DND-41 (cell line): Measurements from ENCODE around the gene CARS1.

Source experiments
- ATAC-seq: fragments of 200-7000 bp; cut with Tn5 transposase; 3 replicates; pipeline ENCODE4 v1.9.1; 2021; ENCODE audit warnings: low read depth; ENCODE audit not compliant: insufficient read depth
- DNase-seq: peaks from one replicate; pipeline ENCODE4 v3.0.0-alpha.2; 2020
- H2AFZ ChIP-seq: 2 replicates; pipeline ENCODE4 v1.6.0; 2012; ENCODE audit warnings: low read depth, low read length
- H3K27ac ChIP-seq: 2 replicates; pipeline ENCODE4 v1.5.1; 2012; ENCODE audit warnings: low read length, inconsistent platforms
- H3K27me3 ChIP-seq: fragments of 200-600 bp; sonication (generic); 2 replicates; pipeline ENCODE4 v1.6.0; 2012; ENCODE audit warnings: low read length, mild to moderate bottlenecking, inconsistent platforms; ENCODE audit not compliant: insufficient read depth, poor library complexity
- H3K36me3 ChIP-seq: 2 replicates; pipeline ENCODE4 v1.5.1; 2012; ENCODE audit warnings: low read length, inconsistent platforms; ENCODE audit not compliant: insufficient read depth
- H3K4me1 ChIP-seq: 2 replicates; pipeline ENCODE4 v1.5.1; 2012; ENCODE audit warnings: mild to moderate bottlenecking, low read length; ENCODE audit not compliant: insufficient read depth
- H3K4me2 ChIP-seq: 2 replicates; pipeline ENCODE4 v1.6.0; 2012; ENCODE audit warnings: mild to moderate bottlenecking, moderate library complexity, low read length, inconsistent platforms; ENCODE audit not compliant: insufficient read depth
- H3K4me3 ChIP-seq, 2 experiments: fragments of 200-600 bp in 1 of 2; shearing (Covaris generic) in 1 of 2; 2 replicates each; pipeline ENCODE4 v1.5.1; 2012 to 2016; ENCODE audit warnings: inconsistent platforms in 2 of 2, low read length in 2 of 2, mild to moderate bottlenecking in 2 of 2, low read depth in 1 of 2, moderate library complexity in 1 of 2
- H3K79me2 ChIP-seq: 2 replicates; pipeline ENCODE4 v1.6.0; 2012; ENCODE audit warnings: low read length, inconsistent platforms; ENCODE audit not compliant: insufficient read depth
- H3K9ac ChIP-seq: 2 replicates; pipeline ENCODE4 v1.6.0; 2012; ENCODE audit warnings: low read depth, mild to moderate bottlenecking, inconsistent platforms, low read length, moderate library complexity
- H3K9me3 ChIP-seq: 2 replicates; pipeline ENCODE4 v1.5.1; 2012; ENCODE audit warnings: low read length, moderate library complexity, mild to moderate bottlenecking, inconsistent platforms; ENCODE audit not compliant: insufficient read depth, severe bottlenecking
- H4K20me1 ChIP-seq: 2 replicates; pipeline ENCODE4 v1.6.0; 2012; ENCODE audit warnings: low read length; ENCODE audit not compliant: insufficient read depth
- EZH2 ChIP-seq: IDR thresholded peaks from 3 replicates; pipeline ENCODE4 v1.6.1; 2012; ENCODE audit warnings: borderline replicate concordance, low read depth, mild to moderate bottlenecking, moderate library complexity, low read length, inconsistent platforms; ENCODE audit not compliant: severe bottlenecking
- TF ChIP-seq, protein P1 (sequence below): IDR thresholded peaks from 2 replicates; pipeline ENCODE4 v1.5.1; 2012; ENCODE audit warnings: borderline replicate concordance, low read length, moderate library complexity, mild to moderate bottlenecking; ENCODE audit not compliant: poor library complexity, severe bottlenecking; ENCODE audit errors: extremely low read depth

The CARS1 gene

DNA sequence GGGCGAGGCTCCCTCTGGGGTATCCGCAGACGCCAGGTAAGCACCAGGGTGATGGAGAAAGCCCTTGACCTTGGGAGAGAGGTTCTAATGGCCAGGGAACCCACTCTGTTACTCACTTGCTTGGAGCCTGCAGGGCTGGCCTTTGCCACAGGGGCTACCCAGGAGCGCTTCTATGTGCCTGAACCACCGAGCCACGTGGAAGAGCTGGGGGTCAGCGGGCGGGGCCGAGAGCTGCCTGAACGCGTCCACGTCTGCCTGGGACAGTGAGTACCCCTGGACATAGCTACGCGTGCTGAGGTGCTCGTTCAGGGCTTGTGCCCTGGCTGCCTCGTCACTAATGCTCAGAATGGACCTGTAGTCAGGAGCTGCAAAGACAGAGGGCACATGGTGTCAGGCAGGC lies 9.6 kb downstream of the CARS1 start:
- H3K36me3 ChIP-seq: peaks cover 54% of the 10 kb centered on the region
- no peak for ATAC-seq

DNA sequence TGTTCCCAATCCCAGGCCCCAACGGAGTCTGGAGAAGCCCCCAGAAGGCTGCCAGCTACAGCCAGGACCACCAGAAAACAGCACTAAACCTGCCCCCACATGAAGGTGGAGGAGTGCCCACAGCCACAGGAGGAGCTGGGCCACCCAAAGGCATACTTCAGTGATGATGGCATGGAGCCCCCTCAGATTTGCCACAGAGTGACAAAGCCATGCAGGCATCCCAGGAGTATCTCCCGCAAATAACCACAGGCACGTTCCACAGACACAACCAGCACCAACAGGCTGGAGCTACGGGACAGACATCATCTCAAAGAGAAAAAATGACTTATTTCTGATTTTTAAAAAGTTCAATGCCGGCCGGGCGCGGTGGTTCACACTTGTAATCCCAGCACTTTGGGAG lies 10.6 kb downstream of the CARS1 start:
- H4K20me1 ChIP-seq: peaks cover 84% of the 10 kb centered on the region
- TF ChIP-seq EZH2: no peak
- TF ChIP-seq, protein P1, sequence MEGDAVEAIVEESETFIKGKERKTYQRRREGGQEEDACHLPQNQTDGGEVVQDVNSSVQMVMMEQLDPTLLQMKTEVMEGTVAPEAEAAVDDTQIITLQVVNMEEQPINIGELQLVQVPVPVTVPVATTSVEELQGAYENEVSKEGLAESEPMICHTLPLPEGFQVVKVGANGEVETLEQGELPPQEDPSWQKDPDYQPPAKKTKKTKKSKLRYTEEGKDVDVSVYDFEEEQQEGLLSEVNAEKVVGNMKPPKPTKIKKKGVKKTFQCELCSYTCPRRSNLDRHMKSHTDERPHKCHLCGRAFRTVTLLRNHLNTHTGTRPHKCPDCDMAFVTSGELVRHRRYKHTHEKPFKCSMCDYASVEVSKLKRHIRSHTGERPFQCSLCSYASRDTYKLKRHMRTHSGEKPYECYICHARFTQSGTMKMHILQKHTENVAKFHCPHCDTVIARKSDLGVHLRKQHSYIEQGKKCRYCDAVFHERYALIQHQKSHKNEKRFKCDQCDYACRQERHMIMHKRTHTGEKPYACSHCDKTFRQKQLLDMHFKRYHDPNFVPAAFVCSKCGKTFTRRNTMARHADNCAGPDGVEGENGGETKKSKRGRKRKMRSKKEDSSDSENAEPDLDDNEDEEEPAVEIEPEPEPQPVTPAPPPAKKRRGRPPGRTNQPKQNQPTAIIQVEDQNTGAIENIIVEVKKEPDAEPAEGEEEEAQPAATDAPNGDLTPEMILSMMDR: no peak
- no peaks in the 10 kb centered on the region for H3K27me3 ChIP-seq
- peaks cover 94% of the 10 kb centered on the region for H3K79me2 ChIP-seq
- ATAC-seq: no peak
- H3K27ac ChIP-seq: no peak overlapping the region
- no peak overlapping the region for H3K4me2 ChIP-seq
- DNase-seq: no peak
- no peaks in the 10 kb centered on the region for H3K9me3 ChIP-seq
- H3K9ac ChIP-seq: no peak overlapping the region
- no peak overlapping the region for H3K4me3 ChIP-seq
- peaks cover 61% of the 10 kb centered on the region for H3K36me3 ChIP-seq
- no peak overlapping the region for H2AFZ ChIP-seq
- H3K4me1 ChIP-seq: no peaks in the 10 kb centered on the region

More for the DNA sequence above, 9.6 kb downstream of the CARS1 start:
- DNase-seq: no peak
- Histone ChIP-seq H2AFZ (no peak overlapping the region), H3K9me3 (no peaks in the 10 kb centered on the region), H3K4me2 (no peak overlapping the region), H4K20me1 (peaks cover 80% of the 10 kb centered on the region), H3K27me3 (no peaks in the 10 kb centered on the region), H3K4me1 (no peaks in the 10 kb centered on the region), H3K79me2 (peaks cover 95% of the 10 kb centered on the region), H3K27ac (no peak overlapping the region), H3K9ac (no peak overlapping the region), H3K4me3 (no peak overlapping the region)
- TF ChIP-seq, protein P1: no peak
- TF ChIP-seq EZH2: no peak

DNA sequence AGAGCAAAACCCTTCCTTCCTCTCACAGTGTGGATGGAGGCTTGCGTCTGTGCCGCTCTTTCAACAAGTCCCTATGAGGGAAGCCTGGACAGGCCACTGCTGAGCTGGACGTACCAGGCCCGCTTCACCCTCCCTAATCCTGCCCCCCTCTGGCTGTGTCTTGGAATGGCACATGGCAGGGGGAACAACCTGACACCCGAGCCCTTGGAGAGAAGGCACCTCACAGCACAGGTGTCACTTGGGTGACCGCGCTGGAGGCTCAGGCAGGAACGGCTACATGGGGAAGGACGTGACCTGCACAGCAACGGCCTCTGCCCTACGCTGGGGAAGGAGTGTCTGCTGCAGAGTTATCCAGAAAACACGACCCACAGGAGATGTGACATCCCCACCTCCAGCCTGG lies 11.0 kb downstream of the CARS1 start:
- H2AFZ ChIP-seq: no peak overlapping the region
- no peak overlapping the region for H3K4me3 ChIP-seq
- H3K4me1 ChIP-seq: no peaks in the 10 kb centered on the region
- no peak overlapping the region for H3K27ac ChIP-seq
- H3K79me2 ChIP-seq: peaks cover 91% of the 10 kb centered on the region
- TF ChIP-seq EZH2: no peak
- TF ChIP-seq, protein P1: peak; percentile 39
- H4K20me1 ChIP-seq: peaks cover 83% of the 10 kb centered on the region
- ATAC-seq (no peak), DNase-seq (no peak)
- H3K9me3 ChIP-seq: no peaks in the 10 kb centered on the region
- H3K27me3 ChIP-seq: no peaks in the 10 kb centered on the region
- peaks cover 66% of the 10 kb centered on the region for H3K36me3 ChIP-seq
- H3K4me2 ChIP-seq: no peak overlapping the region
- H3K9ac ChIP-seq: no peak overlapping the region

DNA sequence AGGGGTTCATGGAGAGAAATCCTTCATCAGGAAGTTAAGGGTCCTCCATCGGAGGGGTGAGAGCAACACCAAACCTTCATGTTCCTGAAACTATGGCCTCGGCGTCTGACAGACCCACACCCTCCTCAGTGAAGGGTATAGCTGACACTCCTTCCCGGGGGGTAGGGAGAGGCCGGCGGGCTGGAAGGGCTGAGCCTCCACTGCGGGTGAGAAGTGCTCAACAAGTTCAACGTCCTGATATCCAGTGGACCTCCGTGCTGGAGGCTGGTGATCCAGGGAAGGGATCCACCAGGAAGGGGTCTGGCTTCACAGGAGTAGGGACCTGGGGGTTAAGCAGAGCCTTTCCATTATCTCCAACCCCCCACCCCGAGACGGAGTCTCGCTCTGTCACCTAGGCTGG lies 12.3 kb downstream of the CARS1 start:
- Histone ChIP-seq H3K79me2 (peaks cover 78% of the 10 kb centered on the region), H3K4me3 (no peak overlapping the region), H3K27ac (no peak overlapping the region), H3K36me3 (peaks cover 76% of the 10 kb centered on the region), H3K4me1 (no peaks in the 10 kb centered on the region), H3K4me2 (no peak overlapping the region), H3K9me3 (no peaks in the 10 kb centered on the region), H2AFZ (no peak overlapping the region), H3K9ac (no peak overlapping the region), H3K27me3 (no peaks in the 10 kb centered on the region), H4K20me1 (peaks cover 71% of the 10 kb centered on the region)
- DNase-seq (no peak), ATAC-seq (no peak)
- TF ChIP-seq, protein P1: no peak
